HG03460 (cell line): Measurements from ENCODE around the gene SLC30A1.
"Not testable (repeated sequence)": the region's sequence is repeated elsewhere in the genome, so short reads cannot be mapped to it uniquely, and the experiment has no call there.

Experiments
- ATAC-seq: cut with Tn5 transposase; IDR thresholded peaks from one replicate; pipeline ENCODE4 v1.9.1; 2021; ENCODE audit not compliant: unreplicated experiment

Gene SLC30A1, protein sequence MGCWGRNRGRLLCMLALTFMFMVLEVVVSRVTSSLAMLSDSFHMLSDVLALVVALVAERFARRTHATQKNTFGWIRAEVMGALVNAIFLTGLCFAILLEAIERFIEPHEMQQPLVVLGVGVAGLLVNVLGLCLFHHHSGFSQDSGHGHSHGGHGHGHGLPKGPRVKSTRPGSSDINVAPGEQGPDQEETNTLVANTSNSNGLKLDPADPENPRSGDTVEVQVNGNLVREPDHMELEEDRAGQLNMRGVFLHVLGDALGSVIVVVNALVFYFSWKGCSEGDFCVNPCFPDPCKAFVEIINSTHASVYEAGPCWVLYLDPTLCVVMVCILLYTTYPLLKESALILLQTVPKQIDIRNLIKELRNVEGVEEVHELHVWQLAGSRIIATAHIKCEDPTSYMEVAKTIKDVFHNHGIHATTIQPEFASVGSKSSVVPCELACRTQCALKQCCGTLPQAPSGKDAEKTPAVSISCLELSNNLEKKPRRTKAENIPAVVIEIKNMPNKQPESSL

GRCh38 chr1:211578640-211579439 is at the start of gene SLC30A1:
TSS of gene SLC30A1 (minus strand) at chr1:211579161. CDS start at chr1:211578612, 549 bp downstream.
- peak; percentile 81 for ATAC-seq

GRCh38 chr1:211628417-211628816 is 49.5 kb upstream of the SLC30A1 start:
- no peak for ATAC-seq

GRCh38 chr1:211627259-211627658 is 48.3 kb upstream of the SLC30A1 start:
- ATAC-seq = no peak

DNA sequence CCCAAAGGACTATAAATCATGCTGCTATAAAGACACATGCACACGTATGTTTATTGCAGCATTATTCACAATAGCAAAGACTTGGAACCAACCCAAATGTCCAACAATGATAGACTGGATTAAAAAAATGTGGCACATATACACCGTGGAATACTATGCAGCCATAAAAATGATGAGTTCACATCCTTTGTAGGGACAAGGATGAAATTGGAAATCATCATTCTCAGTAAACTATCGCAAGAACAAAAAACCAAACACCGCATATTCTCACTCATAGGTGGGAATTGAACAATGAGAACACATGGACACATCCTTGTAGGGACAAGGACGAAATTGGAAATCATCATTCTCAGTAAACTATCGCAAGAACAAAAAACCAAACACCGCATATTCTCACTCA is 46.9 kb upstream of the SLC30A1 start:
- ATAC-seq = not testable (repeated sequence)

DNA sequence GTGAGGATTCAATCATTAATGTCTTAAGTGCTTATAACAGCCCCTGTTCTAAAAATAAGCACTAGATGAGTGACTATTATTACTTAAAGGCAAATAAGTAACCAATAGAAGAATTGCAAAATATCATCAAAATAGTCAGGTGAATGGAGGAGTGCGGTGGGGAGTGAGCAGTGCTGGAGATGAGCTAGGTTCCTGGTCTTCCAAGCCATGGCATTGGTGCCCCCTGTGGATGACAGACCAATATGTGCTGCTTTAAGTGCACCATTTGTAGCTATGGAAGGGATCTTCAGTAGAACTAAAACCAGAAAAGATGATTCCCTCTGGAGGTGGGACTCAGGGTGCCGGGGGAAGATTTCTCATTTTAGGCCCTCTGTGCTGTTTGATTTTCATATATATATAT is 46.1 kb upstream of the SLC30A1 start:
- ATAC-seq = no peak

- no peak for ATAC-seq
Observed at GRCh38 chr1:211623515-211623914, 44.6 kb upstream of the SLC30A1 start.

- ATAC-seq = no peak
Observed at GRCh38 chr1:211621447-211622198, 42.7 kb upstream of the SLC30A1 start.

DNA sequence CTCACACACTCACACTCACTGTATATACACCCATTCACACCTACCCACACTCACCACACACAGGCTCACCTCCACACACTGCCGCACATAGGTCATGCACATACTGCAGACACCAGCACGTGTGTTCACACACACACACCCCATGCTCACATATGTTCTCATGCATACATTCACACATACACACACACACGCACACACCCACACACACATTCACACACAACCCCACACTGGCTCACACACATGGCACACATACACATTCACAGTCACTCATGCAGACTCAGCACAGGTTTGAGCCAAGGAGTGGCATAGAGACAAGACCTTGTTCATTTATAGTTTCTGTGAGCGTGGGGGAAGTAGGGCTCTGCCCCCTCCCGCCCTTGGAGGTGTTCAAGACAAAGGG is 41.1 kb upstream of the SLC30A1 start:
- no peak for ATAC-seq

- no peak for ATAC-seq
Observed at GRCh38 chr1:211619033-211619996, 40.4 kb upstream of the SLC30A1 start.

- no peak for ATAC-seq
Observed at GRCh38 chr1:211616965-211617297, 38.0 kb upstream of the SLC30A1 start.

DNA sequence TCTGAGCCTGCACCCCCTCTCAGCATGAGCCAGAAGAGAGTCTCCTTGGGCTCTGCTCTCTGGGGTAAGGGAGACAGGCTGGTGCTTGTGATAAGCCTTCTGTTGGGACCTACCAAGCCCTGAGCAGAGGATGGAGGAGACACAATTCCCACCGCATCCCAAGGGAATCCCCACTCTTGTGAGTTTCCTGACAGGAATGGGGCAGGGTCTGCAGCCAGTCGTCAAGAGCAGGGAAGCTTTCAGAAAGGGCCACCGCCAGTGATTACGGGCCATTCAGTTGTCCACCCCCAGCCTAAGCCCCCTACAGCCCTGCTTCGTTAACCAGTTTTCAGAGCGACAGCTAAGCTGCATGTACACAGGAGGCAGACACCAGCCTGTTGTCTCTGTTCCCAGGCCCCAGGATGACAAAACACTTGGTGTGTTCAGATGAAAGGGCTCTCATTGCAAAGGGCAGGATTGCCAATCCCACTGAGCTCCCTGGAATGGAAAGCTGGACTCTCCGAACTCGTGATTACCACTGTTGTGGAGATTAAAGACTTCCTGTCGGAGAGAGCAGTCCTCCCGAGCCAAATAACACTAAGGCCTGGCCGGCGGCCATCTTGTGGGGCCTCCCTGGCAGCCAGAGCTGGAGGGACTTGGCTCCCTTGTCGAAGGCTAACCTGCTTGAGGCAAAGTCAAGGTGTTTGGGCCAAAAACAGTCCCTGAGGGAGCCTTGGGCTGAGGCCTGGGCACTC is 37.4 kb upstream of the SLC30A1 start:
- no peak for ATAC-seq

DNA sequence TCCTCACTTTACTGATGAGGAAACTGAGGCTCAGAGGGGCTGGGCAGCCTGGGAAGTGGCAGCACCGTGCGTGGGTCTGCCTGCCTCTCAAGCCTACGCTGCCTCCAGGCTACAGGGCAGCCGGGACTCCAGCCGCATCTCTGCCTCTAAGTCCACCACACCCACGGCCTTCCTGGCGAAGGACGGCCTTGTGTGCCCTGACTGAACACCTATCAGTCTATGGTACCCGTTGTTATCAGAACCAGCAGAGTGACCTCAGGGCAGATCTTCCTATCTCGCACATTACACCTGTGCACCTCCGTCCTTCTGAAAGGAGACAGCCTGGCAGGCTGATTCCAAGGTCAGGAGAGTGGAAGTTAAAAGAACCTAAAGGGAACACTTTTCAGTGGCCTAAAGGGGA is 35.7 kb upstream of the SLC30A1 start:
- ATAC-seq = no peak

DNA sequence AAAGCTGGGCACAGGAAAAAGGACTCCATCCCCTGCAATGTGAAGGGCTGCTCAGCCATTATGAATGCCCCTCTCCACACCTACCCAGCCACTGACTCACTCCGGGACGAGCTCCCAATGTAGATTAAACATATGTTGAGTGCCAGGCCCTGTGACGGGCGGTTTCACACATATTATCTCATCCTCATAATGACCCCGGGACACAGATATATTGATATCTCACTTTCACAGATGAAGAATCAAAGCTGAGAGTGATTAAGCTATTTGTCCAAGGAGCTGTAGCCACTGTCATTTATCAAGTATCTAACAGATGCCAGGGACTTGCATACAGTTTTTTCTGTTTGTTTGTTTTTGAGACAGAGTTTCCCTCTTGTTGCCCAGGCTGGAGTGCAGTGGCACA is 35.0 kb upstream of the SLC30A1 start:
- ATAC-seq = no peak

- ATAC-seq = no peak
Observed at GRCh38 chr1:211613108-211613947, 34.4 kb upstream of the SLC30A1 start.

- no peak for ATAC-seq
Observed at GRCh38 chr1:211612786-211613107, 33.8 kb upstream of the SLC30A1 start.

- ATAC-seq = no peak
Observed at GRCh38 chr1:211611818-211612217, 32.9 kb upstream of the SLC30A1 start.

DNA sequence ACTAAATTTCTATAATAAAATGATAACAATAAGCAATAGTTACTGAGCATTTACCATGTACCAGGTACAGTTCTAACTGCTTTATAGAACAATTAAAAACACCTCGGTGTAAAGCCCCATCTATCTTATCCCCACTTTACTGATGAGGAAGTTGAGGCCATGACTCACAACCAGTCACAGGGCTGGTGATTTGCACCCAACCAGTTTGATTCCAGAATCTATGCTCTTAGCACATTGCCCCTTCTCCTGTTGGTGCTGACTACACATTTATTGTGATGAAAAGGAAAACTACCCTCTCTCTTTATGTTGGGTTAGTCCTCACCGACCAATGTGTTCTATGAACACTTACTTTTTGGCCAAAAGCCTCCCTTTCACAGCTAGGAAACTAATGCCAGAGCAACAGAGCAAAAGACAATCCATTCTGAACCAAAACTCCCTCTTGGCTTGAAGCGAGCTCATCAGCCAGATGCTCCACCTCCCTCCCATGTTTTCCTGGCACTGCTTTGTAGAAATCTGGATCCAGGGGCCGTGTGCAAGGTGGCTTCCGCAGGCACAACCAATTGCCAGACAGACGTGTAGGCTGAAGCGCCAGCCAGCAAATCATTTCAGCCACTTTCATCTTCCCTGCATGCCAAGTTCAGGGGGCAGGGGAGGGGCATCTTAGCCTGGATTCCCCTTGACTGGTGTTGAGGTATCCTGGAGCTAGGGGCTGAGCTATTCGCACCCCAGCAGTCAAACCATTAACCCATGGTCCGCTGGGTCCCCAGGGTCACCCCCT is 32.0 kb upstream of the SLC30A1 start:
- ATAC-seq = no peak
